Fibroblast of skin of left quadriceps (primary cell): ENCODE data around the gene RABGAP1L.
"Not testable (repeated sequence)": the region's sequence is repeated elsewhere in the genome, so short reads cannot be mapped to it uniquely, and the experiment has no call there.

Source experiments
- DNase-seq, 2 experiments: peaks; one replicate each; pipeline ENCODE4 v3.0.0-alpha.2; 2013; ENCODE audit warnings: low read depth in 2 of 2

RABGAP1L gene

GRCh38 chr1:174159252-174160108 lies at the start of gene RABGAP1L:
Gene RABGAP1L (plus strand): TSS chr1:174159520.
- DNase-seq = peak; percentile 88

GRCh38 chr1:174110053-174110452 lies 49.3 kb upstream of the RABGAP1L start:
- no peak for DNase-seq

- DNase-seq = no peak
Measured at GRCh38 chr1:174112489-174113162, 46.7 kb upstream of the RABGAP1L start.

GRCh38 chr1:174114106-174114505 lies 45.2 kb upstream of the RABGAP1L start:
- no peak for DNase-seq

- peak; percentile 12 to 17 for DNase-seq
Measured at GRCh38 chr1:174114788-174115448, 44.4 kb upstream of the RABGAP1L start.

- no peak for DNase-seq
Measured at GRCh38 chr1:174116042-174116441, 43.3 kb upstream of the RABGAP1L start.

- no peak for DNase-seq
Measured at GRCh38 chr1:174118751-174119150, 40.6 kb upstream of the RABGAP1L start.

- not testable (repeated sequence) for DNase-seq
Measured at GRCh38 chr1:174122318-174122717, 37.0 kb upstream of the RABGAP1L start.

- no peak for DNase-seq
Measured at GRCh38 chr1:174123843-174124242, 35.5 kb upstream of the RABGAP1L start.

- DNase-seq = not testable (repeated sequence)
Measured at GRCh38 chr1:174127176-174127575, 32.1 kb upstream of the RABGAP1L start.

GRCh38 chr1:174131032-174131638 lies 28.2 kb upstream of the RABGAP1L start:
- no peak for DNase-seq

- DNase-seq = no peak
Measured at GRCh38 chr1:174134003-174134659, 25.2 kb upstream of the RABGAP1L start.

- no peak for DNase-seq
Measured at GRCh38 chr1:174135211-174135610, 24.1 kb upstream of the RABGAP1L start.

- DNase-seq = no peak
Measured at GRCh38 chr1:174136714-174137113, 22.6 kb upstream of the RABGAP1L start.

GRCh38 chr1:174142836-174143235 lies 16.5 kb upstream of the RABGAP1L start:
- no peak for DNase-seq

GRCh38 chr1:174143727-174144396 lies 15.5 kb upstream of the RABGAP1L start:
- not testable (repeated sequence) for DNase-seq

- DNase-seq = not testable (repeated sequence)
Measured at GRCh38 chr1:174144397-174144783, 14.9 kb upstream of the RABGAP1L start.

GRCh38 chr1:174149216-174149615 lies 10.1 kb upstream of the RABGAP1L start:
- DNase-seq = no peak

- DNase-seq = no peak
Measured at GRCh38 chr1:174150499-174150898, 8.8 kb upstream of the RABGAP1L start.

GRCh38 chr1:174152427-174152826 lies 6.9 kb upstream of the RABGAP1L start:
- DNase-seq = no peak
